ENCODE data around the gene CDK5RAP3.
"Not testable (repeated sequence)": the region's sequence is repeated elsewhere in the genome, so short reads cannot be mapped to it uniquely, and the experiment has no call there.

The CDK5RAP3 gene

DNA sequence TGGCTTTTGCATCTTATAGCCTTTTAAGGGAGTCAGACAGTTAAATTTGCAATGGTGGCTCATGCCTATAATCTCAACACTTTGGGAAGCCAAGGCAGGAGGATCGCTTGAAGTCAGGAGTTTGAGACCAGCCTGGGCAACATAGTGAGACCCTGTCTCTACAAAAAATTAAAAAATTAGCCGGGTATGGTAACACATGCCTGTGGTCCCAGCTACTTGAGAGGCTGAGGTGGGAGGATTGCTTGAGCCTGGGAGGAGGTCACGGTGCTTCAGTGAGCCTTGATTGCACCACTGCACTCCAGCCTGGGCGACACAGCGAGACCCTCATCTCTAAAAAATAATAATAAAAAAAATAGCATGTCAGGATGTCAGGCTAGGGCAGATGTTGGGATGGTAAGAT, 30.7 kb downstream of the CDK5RAP3 start:
- not testable (repeated sequence) for DNase-seq

- peak; percentile 84 for DNase-seq
Measured at GRCh38 chr17:48002266-48002915, 31.5 kb downstream of the CDK5RAP3 start.

DNA sequence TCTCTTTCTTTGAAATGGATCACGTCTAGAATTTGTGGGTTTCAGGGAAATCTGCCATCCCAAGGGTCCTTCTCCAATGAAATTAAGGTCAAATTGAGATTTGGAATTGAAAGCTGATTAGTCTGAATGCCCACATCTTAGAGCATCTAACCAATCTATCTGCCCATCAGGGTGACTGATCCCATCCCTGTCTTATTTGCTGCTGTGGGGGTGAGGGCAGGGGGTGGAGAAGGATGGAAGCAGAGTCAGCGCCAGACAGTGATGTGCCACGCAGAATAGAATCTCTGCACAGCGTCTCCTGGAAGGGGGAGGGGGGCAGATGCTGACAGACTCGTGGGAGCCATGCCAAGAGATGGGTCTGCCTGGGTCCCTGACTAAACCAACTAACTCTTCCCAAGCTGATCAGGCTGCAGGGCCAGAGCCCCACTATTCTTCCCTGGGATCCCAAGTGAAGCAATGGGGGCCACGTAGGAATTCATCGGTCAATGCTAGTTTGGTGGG, 32.1 kb downstream of the CDK5RAP3 start:
- DNase-seq = no peak

DNA sequence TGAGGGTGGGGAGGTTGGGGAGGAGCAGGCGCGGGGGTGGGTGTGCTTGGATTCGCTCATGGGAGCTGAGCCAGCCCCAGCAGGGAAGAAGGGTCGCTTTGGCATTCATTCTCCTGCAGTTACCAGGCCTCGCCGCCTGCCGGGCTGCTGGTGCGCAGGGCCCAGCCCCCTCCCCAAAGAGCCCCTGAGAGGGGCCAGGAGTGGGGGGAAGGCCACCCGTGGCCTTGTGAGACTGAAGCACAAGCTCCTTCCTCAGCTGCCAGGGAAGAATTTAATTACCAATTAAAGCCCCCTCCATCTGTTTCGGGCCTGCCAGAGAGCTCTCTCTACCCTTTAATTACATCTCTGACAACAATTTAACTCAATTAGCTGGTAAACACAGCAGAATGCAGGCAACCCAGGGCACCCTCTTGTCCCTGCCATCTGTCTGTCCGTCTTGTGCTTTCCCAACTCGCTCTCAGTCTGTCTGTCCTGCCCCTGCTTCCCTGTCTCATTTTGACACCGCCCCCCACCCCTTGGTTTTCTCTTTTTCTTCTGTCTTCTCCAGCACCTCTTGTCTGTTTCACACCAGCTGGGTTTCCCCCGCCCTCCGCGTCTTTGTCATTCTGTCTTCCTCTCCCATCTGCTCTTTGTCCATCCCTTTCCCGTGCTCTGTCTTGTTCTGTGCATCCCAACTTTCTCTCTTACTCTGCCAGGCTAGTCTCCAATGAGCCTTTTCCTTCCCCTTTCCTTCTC, 32.7 kb downstream of the CDK5RAP3 start:
- DNase-seq = peak; percentile 97

DNA sequence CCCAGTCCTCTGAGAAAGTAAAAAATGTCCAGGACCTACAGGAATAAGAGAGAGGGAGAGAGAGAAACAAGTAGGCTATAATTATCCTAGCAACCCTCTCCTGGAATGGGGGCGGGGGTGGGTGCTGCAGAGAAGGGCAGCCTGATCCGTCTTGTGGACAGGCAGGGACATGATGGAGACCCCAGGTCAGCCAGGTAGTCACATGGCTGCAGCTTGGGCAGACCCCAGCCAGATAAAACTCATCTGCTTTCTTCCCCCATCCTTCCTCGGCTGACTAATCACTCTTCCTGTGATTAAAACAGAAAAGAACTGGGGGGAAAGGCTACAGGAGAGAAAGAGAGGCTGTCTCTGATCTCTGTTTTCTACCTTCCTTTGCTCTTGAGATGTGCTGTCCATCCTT, 34.1 kb downstream of the CDK5RAP3 start:
- DNase-seq = no peak

DNA sequence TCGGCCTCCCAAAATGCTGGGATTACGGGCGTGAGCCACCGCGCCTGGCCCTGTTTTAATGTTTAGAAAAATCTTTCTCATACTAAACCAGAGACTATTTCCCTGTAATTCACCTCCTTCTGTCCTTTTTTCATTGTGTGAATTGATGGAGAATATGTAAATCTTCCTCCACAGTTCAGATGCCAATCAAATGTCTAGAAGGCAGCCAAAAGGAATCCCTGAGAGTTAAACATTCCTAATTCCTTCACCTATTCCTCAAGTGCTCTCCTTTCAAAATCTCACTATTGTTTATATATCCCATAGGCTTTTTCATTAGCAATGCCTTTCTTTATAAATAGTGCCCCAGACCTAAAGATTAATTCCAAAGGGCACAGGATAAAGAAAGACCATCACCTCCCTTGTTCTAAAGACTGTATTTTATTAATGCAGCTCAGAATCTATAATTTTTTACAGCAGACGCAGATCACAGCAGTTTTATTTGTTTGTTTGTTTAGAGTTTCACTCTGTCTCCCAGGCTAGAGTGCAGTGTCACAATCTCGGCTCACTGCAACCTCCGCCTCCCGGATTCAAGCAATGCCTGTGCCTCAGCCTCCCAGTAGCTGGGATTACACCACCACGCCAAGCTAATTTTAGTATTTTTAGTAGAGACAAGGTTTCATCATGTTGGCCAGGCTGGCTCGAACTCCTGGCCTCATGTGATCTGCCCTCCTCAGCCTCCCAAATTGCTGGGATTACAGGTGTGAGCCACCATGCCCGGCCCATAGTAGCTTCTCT, 36.2 kb downstream of the CDK5RAP3 start:
- DNase-seq = no peak

DNA sequence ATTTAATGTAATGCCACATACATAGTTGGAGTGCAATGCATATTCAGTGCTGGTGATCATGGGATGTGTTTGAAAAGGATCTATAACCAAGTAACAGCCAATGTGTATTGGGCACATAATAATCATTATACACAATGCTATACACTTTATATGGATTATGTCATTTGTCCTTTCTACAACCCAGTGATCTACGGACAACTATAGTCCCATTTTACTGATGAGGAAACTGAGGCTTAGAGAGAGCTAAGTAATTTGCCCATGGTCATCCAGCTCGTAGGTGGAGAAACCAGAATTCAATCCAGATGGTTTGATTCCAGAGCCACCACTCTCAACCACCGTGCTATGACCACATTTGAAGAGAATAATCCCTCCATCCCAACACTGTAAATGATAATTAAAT, 39.3 kb downstream of the CDK5RAP3 start:
- no peak for DNase-seq

GRCh38 chr17:48011405-48012150, 40.7 kb downstream of the CDK5RAP3 start:
- peak; percentile 67 for DNase-seq

DNA sequence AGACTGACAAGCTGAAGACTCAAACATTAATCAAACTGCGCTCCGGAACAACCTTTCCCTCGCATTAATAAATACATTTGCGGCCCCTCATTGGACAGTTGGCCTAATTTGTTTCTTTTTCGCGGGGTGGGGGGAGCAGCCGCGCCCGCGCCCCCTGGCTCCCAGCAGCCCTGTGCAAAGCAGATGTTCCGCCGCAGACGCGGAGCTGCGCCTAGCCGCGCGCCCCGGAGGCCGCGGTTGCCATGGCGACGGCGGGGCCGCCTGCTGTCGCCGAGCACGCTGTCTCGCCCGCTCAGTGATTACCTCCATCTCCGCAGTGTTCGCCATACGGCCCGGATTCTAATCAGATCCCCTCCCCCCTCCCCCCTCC, 41.2 kb downstream of the CDK5RAP3 start:
- DNase-seq = peak; percentile 77

DNA sequence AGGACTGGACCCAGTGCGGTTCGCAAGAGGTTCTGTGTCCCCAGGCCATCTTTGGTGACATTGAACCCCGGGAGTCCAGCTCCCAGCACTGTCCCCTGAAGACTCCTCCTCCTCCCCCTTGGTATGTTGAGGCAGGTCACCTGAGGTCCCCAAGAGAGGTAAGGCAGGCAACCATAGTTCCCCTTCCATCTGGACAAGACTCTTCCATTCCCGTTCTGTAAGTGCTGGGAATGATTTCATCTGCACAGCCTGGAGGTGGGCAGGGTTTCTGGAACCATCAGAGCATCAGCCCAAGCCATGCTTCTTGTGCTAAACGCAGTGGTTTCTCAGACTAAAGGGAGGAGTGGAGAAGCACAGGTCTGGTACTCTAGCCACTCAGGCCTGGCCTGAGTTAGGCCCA, 41.7 kb downstream of the CDK5RAP3 start:
- no peak for DNase-seq

DNA sequence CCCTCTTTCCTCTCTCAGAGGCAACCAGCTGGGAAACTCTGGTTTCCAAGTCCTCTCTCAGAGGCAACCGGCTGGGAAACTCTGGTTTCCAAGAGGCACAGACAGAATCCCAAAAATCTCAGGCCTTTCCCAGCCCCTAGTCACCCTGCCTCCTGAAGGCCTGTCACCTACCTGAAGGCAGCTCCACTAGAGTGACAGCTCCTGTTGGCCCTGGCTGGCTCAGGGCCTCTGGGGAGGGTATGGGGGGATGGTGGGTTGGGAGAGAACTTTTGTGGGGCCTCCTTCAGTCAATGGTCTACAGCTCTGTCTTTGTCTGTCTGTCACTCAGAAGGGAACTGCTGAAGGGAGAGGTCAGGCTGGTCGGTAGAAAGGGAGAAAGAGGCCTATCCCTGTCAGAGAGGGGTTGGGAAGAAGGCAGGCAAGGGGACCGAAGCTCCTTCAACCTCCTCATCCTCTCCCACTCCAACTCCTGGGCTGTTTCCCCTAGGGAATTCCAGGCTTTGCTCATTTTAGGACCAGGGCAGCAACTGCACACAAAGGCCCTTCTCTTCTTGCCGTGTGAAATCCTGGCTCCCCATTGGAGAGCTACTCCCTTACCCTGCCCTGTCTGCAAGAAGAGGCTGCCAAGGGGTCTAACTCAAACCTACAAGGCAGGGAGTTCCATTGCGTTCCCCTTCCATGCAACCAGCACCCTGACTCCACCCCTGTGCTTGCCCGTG, 43.1 kb downstream of the CDK5RAP3 start:
- no peak for DNase-seq

DNA sequence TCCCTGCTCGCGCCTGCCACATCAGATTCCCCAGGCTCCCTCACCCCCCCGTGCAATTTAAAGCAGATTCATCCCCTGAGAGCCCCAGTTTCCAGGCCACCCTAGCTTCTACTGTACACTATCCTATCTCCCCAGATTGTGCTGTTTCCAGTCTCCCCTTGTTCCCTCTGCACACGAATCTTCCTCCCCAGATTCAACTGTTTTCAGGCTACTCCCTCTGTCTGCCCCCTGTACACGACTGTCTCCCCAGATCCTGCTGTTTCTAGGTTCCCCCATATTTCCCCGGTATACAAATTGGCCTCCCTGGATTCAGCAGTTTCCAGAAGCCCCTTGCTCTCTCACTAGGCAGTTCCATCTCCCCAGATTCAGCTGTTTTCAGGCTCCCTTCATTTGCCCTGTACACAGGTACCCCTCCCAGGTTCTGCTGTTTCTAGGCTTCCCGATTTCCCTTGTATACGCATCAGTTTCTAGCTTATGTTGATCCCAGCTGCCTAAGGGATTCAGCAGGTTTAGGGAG, 43.7 kb downstream of the CDK5RAP3 start:
- DNase-seq = no peak

GRCh38 chr17:48016112-48016511, 45.2 kb downstream of the CDK5RAP3 start:
- no peak for DNase-seq

- not testable (repeated sequence) for DNase-seq
Measured at GRCh38 chr17:48017817-48018158, 46.9 kb downstream of the CDK5RAP3 start.

GRCh38 chr17:48021934-48022333, 51.0 kb downstream of the CDK5RAP3 start:
- no peak for DNase-seq

DNA sequence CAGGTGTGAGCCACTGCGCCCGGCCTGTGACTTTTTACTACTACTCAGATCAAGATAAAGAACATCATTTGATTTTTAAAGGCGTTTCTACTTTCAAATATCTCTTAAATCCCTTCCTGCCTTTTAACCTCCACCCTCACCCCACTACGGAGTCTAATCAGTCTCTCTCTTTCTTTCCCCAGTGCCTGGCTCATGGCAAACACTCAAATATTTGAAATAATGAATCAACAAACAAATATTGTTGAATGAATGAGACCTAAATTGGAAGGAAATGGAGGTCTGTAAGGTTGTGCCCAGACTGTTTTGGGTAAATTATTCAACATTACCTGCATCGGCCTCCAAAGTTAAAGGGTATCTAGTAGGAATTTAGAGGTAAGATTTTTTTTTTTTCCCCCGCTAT, 52.0 kb downstream of the CDK5RAP3 start:
- no peak for DNase-seq

DNA sequence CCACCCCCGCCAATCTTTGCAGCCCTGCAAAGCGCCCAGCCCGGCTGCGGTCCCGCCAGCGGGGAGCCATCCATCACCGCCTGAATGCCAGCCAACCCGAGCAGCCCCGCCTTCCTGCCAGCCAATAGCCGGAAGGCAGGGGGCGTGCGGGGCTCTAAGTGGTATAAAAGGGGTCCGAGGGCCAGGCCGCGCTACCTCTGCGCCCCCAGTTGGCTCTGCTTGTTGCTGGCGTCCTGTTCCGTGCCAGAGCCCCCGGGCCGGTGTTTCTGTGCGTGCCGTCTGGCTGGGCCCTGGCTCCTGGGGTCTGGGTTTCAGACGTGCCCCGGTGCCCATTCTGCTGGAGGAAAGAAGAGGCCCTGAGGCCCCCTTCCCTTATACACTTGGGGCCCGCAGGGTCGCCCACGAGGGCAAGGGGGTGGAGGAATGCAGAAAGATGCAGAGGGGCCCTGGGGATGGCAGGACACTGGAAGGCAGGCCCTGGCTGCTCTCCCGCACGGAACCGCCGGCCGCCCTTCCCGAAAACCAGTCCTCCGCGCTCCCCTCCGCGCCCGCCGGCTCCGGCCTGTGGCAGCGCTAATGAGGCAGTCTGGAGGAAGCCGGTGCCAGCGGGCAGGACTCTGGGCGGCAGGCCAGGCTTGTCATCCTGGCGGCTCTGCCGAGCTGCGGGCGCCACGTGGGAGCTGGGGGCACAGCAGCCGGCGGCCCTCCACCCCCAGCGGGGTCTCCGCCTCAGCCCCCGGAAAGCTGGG, 52.7 kb downstream of the CDK5RAP3 start:
- DNase-seq = peak; percentile 35

DNA sequence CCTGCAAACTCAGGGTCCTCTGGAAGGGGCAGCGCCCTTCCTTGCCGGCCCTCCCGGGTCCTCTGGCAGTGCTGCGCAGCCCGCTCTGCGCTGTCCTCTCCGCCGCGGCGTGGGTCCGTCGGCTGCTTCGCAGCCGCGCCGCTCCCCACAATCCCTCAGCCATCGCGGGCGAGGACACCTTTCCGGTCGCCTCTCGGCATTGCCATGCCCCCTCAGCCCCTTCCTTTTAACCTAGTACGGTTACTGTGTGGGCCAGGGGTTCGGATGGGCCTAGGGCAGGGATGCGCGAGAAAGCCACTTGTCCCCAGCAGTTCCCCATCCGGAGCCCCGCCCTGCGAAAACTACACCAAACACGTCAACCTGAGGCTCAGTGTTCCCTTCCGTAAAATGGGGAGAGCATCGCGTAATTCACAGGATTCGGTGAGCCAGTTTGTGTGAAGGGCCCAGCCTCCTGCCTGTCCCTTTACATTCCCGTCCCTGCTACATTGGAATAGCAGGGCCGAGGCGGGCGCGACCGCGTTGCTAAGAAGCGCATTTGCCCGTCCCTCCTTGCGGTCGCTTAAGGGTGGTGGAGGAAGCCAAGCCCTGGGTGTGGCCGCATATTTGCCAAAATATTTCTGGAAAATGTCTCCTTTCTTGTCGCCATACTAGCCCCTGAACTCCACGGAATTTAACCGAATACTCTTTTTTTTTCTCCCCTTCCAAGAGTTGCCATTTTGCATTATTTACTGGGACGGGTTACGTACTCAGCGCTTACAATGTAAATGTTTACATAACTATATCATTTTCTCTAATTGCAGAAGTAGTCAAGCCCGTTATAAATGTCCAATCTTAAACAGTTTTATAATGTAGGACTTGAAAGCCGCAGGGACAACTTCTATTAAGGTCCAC, 53.5 kb downstream of the CDK5RAP3 start:
- no peak for DNase-seq

- peak; percentile 92 for DNase-seq
Measured at GRCh38 chr17:48025040-48025903, 54.4 kb downstream of the CDK5RAP3 start.
